ENCODE measurements around the gene CCDC194. TPM values are rescaled to one million over a fixed set of nuclear protein-coding genes. Genes with fewer than 3 reads are reported as not detected.
A peak's percentile ranks its signal among the peaks of the same experiment; 100 is the strongest.

Gene CCDC194
- total and polyA plus RNA-seq, 2 of the 13 experiments (the other 11 are each of a cell fraction or from before 2014, with no cell fraction given): 0.13 to 0.21 TPM

GRCh38 chr19:17406046-17406886, 12.3 kb upstream of the CCDC194 start:
- Histone ChIP-seq H3K4me2 (ENCODE audit: low read depth, low read length) (peak overlapping the region; percentile 92), H3K79me2 (ENCODE audit: insufficient read depth, low read length) (peaks cover 33% of the 10 kb centered on the region), H3K27me3 (ENCODE audit: control insufficient read depth in 1 of 2, insufficient read depth in 2 of 2, low read length in 2 of 2) (no peaks in the 10 kb centered on the region; a peak in 1 of 5 replicates), H3K36me3 (replicated peaks in 1 of 2; ENCODE audit: control insufficient read depth in 1 of 2, insufficient read depth in 2 of 2, low read length in 2 of 2) (peaks cover 0 to 8% of the 10 kb centered on the region in 2 experiments; a peak in 2 of 5 replicates), H3K4me1 (ENCODE audit: insufficient read depth, low read length) (peaks cover 13% of the 10 kb centered on the region), H3K9me3 (ENCODE audit: low read length) (no peaks in the 10 kb centered on the region), H4K20me1 (ENCODE audit: insufficient read depth, low read length) (no peaks in the 10 kb centered on the region; the same call in 1 of the 2 replicates), H3K4me3 (replicated peaks in 1 of 3; ENCODE audit: insufficient read depth in 1 of 3, low read depth in 2 of 3, low read length in 3 of 3) (peak overlapping the region; percentile 62 to 82 (median 70)), H3K27ac (ENCODE audit: extremely low read length, insufficient read depth, low read length) (peak overlapping the region; percentile 81), H3K9ac (ENCODE audit: insufficient read depth, low read depth, low read length) (peak overlapping the region; percentile 78), H2AFZ (ENCODE audit: low read length) (no peak overlapping the region)
- FAIRE-seq (peak; percentile 4), DNase-seq (ENCODE audit: low spot score) (no peak), ATAC-seq (peak; percentile 61)
- intact Hi-C loops (cut with micrococcal nuclease; ENCODE audit: unreplicated experiment): loop anchor here (5.0 kb wide), 1 partner anchor 69 kb away; the partner anchor contains the start of gene GTPBP3
- CTCF ChIA-PET (ENCODE audit: low intra/inter-chr PET ratio, low total read pairs): no interaction called here
- in situ Hi-C loops (cut with HindIII; ENCODE audit: extremely low pct_ligation_motif_present, low pct_unique_long_range_greater_than_20kb): no loop called here
- 8% methylated on average over 8 of the region's 10 CpGs for WGBS (ENCODE audit: low lambda C conversion rate)
- BruUV-seq (replicated peaks): TSS peak; percentile 70
- POLR2A ChIA-PET: interaction anchor here (0.6 to 3.5 kb wide), 24 partner anchors 9 to 453 kb away, joined by 3 to 76 read pairs (median 4); partner anchors contain the start of genes ANO8, DDA1, MAP1S and MVB12A
- TF ChIP-seq ZNF777 (CRISPR knock-in tag; IDR thresholded peaks at IDR 0.05) (0 out of 2 replicates have a peak, but pooled peaks have one; percentile 16), THAP7 (CRISPR knock-in tag; IDR thresholded peaks at IDR 0.05) (no peak), ZNF816 (CRISPR knock-in tag; IDR thresholded peaks at IDR 0.05; ENCODE audit: borderline replicate concordance) (no peak), DNMT1 (CRISPR knock-in tag; IDR thresholded peaks at IDR 0.05) (no peak), KMT2A (CRISPR knock-in tag; IDR thresholded peaks at IDR 0.05) (peak; percentile 9; the same call in 1 of the 2 replicates), SALL2 (CRISPR knock-in tag; IDR thresholded peaks at IDR 0.05) (no peak), ZNF550 (CRISPR knock-in tag; IDR thresholded peaks at IDR 0.05; ENCODE audit: borderline replicate concordance) (no peak), ZNF414 (CRISPR knock-in tag; IDR thresholded peaks at IDR 0.05) (no peak), ZNF20 (CRISPR knock-in tag; IDR thresholded peaks at IDR 0.05) (no peak), ZNF235 (CRISPR knock-in tag; IDR thresholded peaks at IDR 0.05; ENCODE audit: borderline replicate concordance) (no peak), ATF7 (IDR thresholded peaks at IDR 0.05) (no peak), ATF7 (CRISPR knock-in tag; IDR thresholded peaks at IDR 0.05) (0 out of 2 replicates have a peak, but pooled peaks have one; percentile 35), GATA4 (IDR thresholded peaks at IDR 0.05; ENCODE audit: borderline replicate concordance, low read depth) (0 out of 2 replicates have a peak, but pooled peaks have one; percentile 2), RXRA (CRISPR knock-in tag; IDR thresholded peaks at IDR 0.05) (no peak), ZNF160 (CRISPR knock-in tag; IDR thresholded peaks at IDR 0.05) (no peak), ZNF510 (CRISPR knock-in tag; IDR thresholded peaks at IDR 0.05; ENCODE audit: low read depth) (no peak), ZNF558 (CRISPR knock-in tag; IDR thresholded peaks at IDR 0.05; ENCODE audit: borderline replicate concordance) (no peak), KAT7 (CRISPR knock-in tag; IDR thresholded peaks at IDR 0.05; ENCODE audit: borderline replicate concordance) (no peak), ZFP37 (CRISPR knock-in tag; IDR thresholded peaks at IDR 0.05; ENCODE audit: borderline replicate concordance) (no peak), FLYWCH1 (CRISPR knock-in tag; IDR thresholded peaks at IDR 0.05) (0 out of 2 replicates have a peak, but pooled peaks have one; percentile 25), CAMTA2 (CRISPR knock-in tag; IDR thresholded peaks at IDR 0.05; ENCODE audit: borderline replicate concordance) (no peak), POLR2AphosphoS5 (IDR thresholded peaks at IDR 0.05; ENCODE audit: low read depth, low read length) (peak; percentile 12), ZNF614 (CRISPR knock-in tag; IDR thresholded peaks at IDR 0.05; ENCODE audit: borderline replicate concordance) (peak; percentile 4; the same call in 1 of the 2 replicates), ZNF224 (CRISPR knock-in tag; IDR thresholded peaks at IDR 0.05) (no peak)
